ENCODE data around the gene MRPL10. TPM values are rescaled to one million over a fixed set of nuclear protein-coding genes. Genes with fewer than 3 reads are reported as not detected.

Gene MRPL10
- total and polyA plus RNA-seq, 4 donors: 18.4 to 38.3 (median 30.3) TPM

GRCh38 chr17:47871048-47871447 lies 39.7 kb upstream of the MRPL10 start:
- DNase-seq (no peak), ATAC-seq (ENCODE audit: insufficient read depth, low FRiP score) (no peak)
- Histone ChIP-seq H3K9me3 (ENCODE audit: control insufficient read depth in 4 of 4, insufficient read depth in 3 of 4, low read length in 3 of 4) (peaks cover 0 to 3% (median 0%) of the 10 kb centered on the region in 4 donors), H3K4me3 (no peak overlapping the region), H3K27me3 (ENCODE audit: control insufficient read depth in 3 of 3, insufficient read depth in 3 of 3, low read length in 2 of 3) (peaks cover 0 to 23% (median 13%) of the 10 kb centered on the region in 3 donors), H3K27ac (ENCODE audit: low read depth in 1 of 2, low read length in 1 of 2) (no peak overlapping the region), H3K36me3 (ENCODE audit: control insufficient read depth in 4 of 4, insufficient read depth in 4 of 4, low read length in 4 of 4) (no peaks in the 10 kb centered on the region), H3K9ac (ENCODE audit: insufficient read depth in 1 of 2, low read length in 2 of 2) (no peak overlapping the region), H3K4me1 (ENCODE audit: control insufficient read depth in 5 of 5, insufficient read depth in 5 of 5, low read length in 5 of 5) (peaks cover 0 to 33% (median 0%) of the 10 kb centered on the region in 5 donors)
- no peak for TF ChIP-seq CTCF (IDR thresholded peaks at IDR 0.05; ENCODE audit: control extremely low read depth, extremely low read depth)

GRCh38 chr17:47870056-47870455 lies 38.7 kb upstream of the MRPL10 start:
- no peak overlapping the region for H3K4me3 ChIP-seq
- peaks cover 0 to 33% (median 0%) of the 10 kb centered on the region in 5 donors for H3K4me1 ChIP-seq (ENCODE audit: control insufficient read depth in 5 of 5, insufficient read depth in 5 of 5, low read length in 5 of 5)
- no peak overlapping the region for H3K27ac ChIP-seq (ENCODE audit: low read depth in 1 of 2, low read length in 1 of 2)
- TF ChIP-seq CTCF (IDR thresholded peaks at IDR 0.05; ENCODE audit: control extremely low read depth, extremely low read depth): no peak
- 58 to 90% methylated on average over 1 of the region's 1 CpG for WGBS, 2 donors
- no peak for ATAC-seq (ENCODE audit: insufficient read depth, low FRiP score)
- H3K27me3 ChIP-seq (ENCODE audit: control insufficient read depth in 3 of 3, insufficient read depth in 3 of 3, low read length in 2 of 3): peaks cover 0 to 23% (median 13%) of the 10 kb centered on the region in 3 donors
- no peak for DNase-seq
- H3K9me3 ChIP-seq (ENCODE audit: control insufficient read depth in 4 of 4, insufficient read depth in 3 of 4, low read length in 3 of 4): peaks cover 0 to 3% (median 0%) of the 10 kb centered on the region in 4 donors
- H3K9ac ChIP-seq (ENCODE audit: insufficient read depth in 1 of 2, low read length in 2 of 2): no peak overlapping the region
- H3K36me3 ChIP-seq (ENCODE audit: control insufficient read depth in 4 of 4, insufficient read depth in 4 of 4, low read length in 4 of 4): no peaks in the 10 kb centered on the region

- Histone ChIP-seq H3K27ac (ENCODE audit: low read depth in 1 of 2, low read length in 1 of 2) (no peak overlapping the region), H3K9me3 (ENCODE audit: control insufficient read depth in 4 of 4, insufficient read depth in 3 of 4, low read length in 3 of 4) (peaks cover 0 to 3% (median 0%) of the 10 kb centered on the region in 4 donors), H3K27me3 (ENCODE audit: control insufficient read depth in 3 of 3, insufficient read depth in 3 of 3, low read length in 2 of 3) (peaks cover 0 to 23% (median 13%) of the 10 kb centered on the region in 3 donors), H3K9ac (ENCODE audit: insufficient read depth in 1 of 2, low read length in 2 of 2) (no peak overlapping the region), H3K4me3 (no peak overlapping the region), H3K4me1 (ENCODE audit: control insufficient read depth in 5 of 5, insufficient read depth in 5 of 5, low read length in 5 of 5) (peaks cover 0 to 28% (median 0%) of the 10 kb centered on the region in 5 donors), H3K36me3 (ENCODE audit: control insufficient read depth in 4 of 4, insufficient read depth in 4 of 4, low read length in 4 of 4) (no peaks in the 10 kb centered on the region)
- no peak for DNase-seq
- WGBS, 2 donors: 59 to 78% methylated on average over 2 of the region's 2 CpGs
- no peak for TF ChIP-seq CTCF (IDR thresholded peaks at IDR 0.05; ENCODE audit: control extremely low read depth, extremely low read depth)
- ATAC-seq (ENCODE audit: insufficient read depth, low FRiP score): no peak
Measured at GRCh38 chr17:47869114-47869513, 37.8 kb upstream of the MRPL10 start.
